MM.1S (cell line): Measurements from ENCODE around the gene DDI2.

Source experiments
- EZH2 ChIP-seq: fragments of 300-600 bp; sonication (generic); optimal IDR thresholded peaks from 2 replicates; pipeline ENCODE3; 2017; ENCODE audit warnings: low read depth, mild to moderate bottlenecking, antibody characterized with exemption, low read length, mixed read lengths
- TF ChIP-seq, protein P1 (sequence below): fragments of 300-600 bp; sonication (generic); IDR thresholded peaks from 2 replicates; pipeline ENCODE4 v1.5.1; 2016; ENCODE audit warnings: antibody characterized with exemption, low read length, mixed read lengths

DNA sequence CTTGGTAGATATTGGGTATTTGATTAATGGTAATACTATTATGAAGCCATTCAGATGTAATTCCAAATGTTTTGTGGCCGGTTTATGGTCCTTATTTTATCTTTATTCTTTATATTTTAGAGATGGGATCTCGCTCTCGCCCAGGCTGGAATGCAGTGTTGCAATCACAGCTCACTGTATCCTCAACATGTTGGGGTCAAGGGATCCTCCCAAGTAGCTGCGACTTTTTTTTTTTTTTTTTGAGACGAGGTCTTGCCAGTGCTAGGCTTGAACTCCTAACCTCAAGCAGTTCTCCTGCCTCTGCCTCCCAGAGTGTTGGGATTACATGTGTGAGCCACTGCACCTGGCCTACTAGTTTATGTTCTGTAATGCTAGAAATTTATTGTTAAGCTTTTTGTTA, 4.7 kb downstream of the DDI2 start:
- TF ChIP-seq, protein P1, sequence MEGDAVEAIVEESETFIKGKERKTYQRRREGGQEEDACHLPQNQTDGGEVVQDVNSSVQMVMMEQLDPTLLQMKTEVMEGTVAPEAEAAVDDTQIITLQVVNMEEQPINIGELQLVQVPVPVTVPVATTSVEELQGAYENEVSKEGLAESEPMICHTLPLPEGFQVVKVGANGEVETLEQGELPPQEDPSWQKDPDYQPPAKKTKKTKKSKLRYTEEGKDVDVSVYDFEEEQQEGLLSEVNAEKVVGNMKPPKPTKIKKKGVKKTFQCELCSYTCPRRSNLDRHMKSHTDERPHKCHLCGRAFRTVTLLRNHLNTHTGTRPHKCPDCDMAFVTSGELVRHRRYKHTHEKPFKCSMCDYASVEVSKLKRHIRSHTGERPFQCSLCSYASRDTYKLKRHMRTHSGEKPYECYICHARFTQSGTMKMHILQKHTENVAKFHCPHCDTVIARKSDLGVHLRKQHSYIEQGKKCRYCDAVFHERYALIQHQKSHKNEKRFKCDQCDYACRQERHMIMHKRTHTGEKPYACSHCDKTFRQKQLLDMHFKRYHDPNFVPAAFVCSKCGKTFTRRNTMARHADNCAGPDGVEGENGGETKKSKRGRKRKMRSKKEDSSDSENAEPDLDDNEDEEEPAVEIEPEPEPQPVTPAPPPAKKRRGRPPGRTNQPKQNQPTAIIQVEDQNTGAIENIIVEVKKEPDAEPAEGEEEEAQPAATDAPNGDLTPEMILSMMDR: no peak
- no peak for TF ChIP-seq EZH2
